HCT116 (cell line): ENCODE results near the gene OSBPL10. TPM values are rescaled to one million over a fixed set of nuclear protein-coding genes. Genes with fewer than 3 reads are reported as not detected.

Source experiments
- ATAC-seq: fragments of 200-7000 bp; cut with Tn5 transposase; 2 replicates; pipeline ENCODE4 v1.9.1; 2020; ENCODE audit warnings: mild to moderate bottlenecking, moderate library complexity
- BruUV-seq: library from RNA; stranded (reverse); fragments of 400-500 nt; replicated peaks from 2 replicates; lab custom pipeline; 2021; lab: Mats Ljungman, UMichigan
- CTCF ChIA-PET: fragments of 300-600 bp; sonication (Branson Sonifier 250); formaldehyde crosslinking; loops from one replicate; lab custom pipeline; 2021; ENCODE audit warnings: antibody characterized with exemption; lab: Charles Lee
- POLR2A ChIA-PET: fragments of 300-600, 350-600 bp; sonication (Branson Sonifier 250); formaldehyde crosslinking; loops from one replicate; lab custom pipeline; 2021; ENCODE audit warnings: antibody characterized with exemption; lab: Charles Lee
- RAD21 ChIA-PET, 2 experiments: fragments of 300-600 bp; sonication (Branson Sonifier 250); formaldehyde crosslinking; loops; one replicate each; lab custom pipeline; 2023; ENCODE audit warnings: low total read pairs in 2 of 2; ENCODE audit not compliant: uncharacterized antibody in 2 of 2, unreplicated experiment in 2 of 2, low non-redundant PET in 1 of 2; lab: Charles Lee
- DNase-seq: peaks from one replicate; pipeline ENCODE4 v3.0.0-alpha.2; 2010; ENCODE audit warnings: low read depth, low spot score
- H2AFZ ChIP-seq: fragments of 200-600 bp; shearing (Covaris generic), sonication (generic); 2 replicates; pipeline ENCODE4 v1.6.1; 2017; ENCODE audit warnings: low read depth, mixed run types, mixed read lengths, antibody characterized with exemption, low read length; ENCODE audit not compliant: poor library complexity, severe bottlenecking
- H3K27ac ChIP-seq: 2 replicates; pipeline ENCODE4 v1.5.1; 2012; ENCODE audit warnings: low read depth, low read length
- H3K27me3 ChIP-seq: fragments of 200-600 bp; sonication (generic); 2 replicates; pipeline ENCODE4 v1.6.1; 2016; ENCODE audit warnings: mixed run types, low read length, mixed read lengths; ENCODE audit not compliant: insufficient read depth
- H3K36me3 ChIP-seq, 2 experiments: fragments of 200-500 bp in 1 of 2; fragments of 200-600 bp in 1 of 2; sonication (Bioruptor generic) in 1 of 2; sonication (generic) in 1 of 2; 2 replicates each; pipeline versions ENCODE4 v1.5.1 to v1.6.1; 2014 to 2016; ENCODE audit warnings: low read length in 2 of 2, inconsistent platforms in 1 of 2, mixed read lengths in 1 of 2, mixed run types in 1 of 2; ENCODE audit not compliant: insufficient read depth in 2 of 2, control insufficient read depth in 1 of 2
- H3K4me1 ChIP-seq, 2 experiments: fragments of 200-600 bp in 1 of 2; sonication (generic) in 1 of 2; 2 replicates each; pipeline versions ENCODE4 v1.5.1 to v1.6.1; 2012 to 2017; ENCODE audit warnings: low read length in 2 of 2, inconsistent platforms in 1 of 2, mild to moderate bottlenecking in 1 of 2, mixed read lengths in 1 of 2, mixed run types in 1 of 2, moderate library complexity in 1 of 2; ENCODE audit not compliant: insufficient read depth in 2 of 2, control insufficient read depth in 1 of 2
- H3K4me2 ChIP-seq: fragments of 200-600 bp; sonication (generic); 2 replicates; pipeline ENCODE4 v1.6.1; 2017; ENCODE audit warnings: mixed run types, low read length, mixed read lengths
- H3K4me3 ChIP-seq, 2 experiments: fragments of 200-600 bp in 1 of 2; sonication (generic) in 1 of 2; replicated peaks in 1 of 2; 2 replicates each; pipeline ENCODE4 v1.5.1; 2011 to 2016; ENCODE audit warnings: low read length in 2 of 2, control low read depth in 1 of 2, low read depth in 1 of 2, mild to moderate bottlenecking in 1 of 2, mixed read lengths in 1 of 2, mixed run types in 1 of 2
- H3K79me2 ChIP-seq: fragments of 200-600 bp; sonication (generic); 2 replicates; pipeline ENCODE4 v1.6.1; 2017; ENCODE audit warnings: mild to moderate bottlenecking, mixed run types, low read length, moderate library complexity, mixed read lengths; ENCODE audit not compliant: insufficient read depth
- H3K9ac ChIP-seq: fragments of 200-600 bp; sonication (generic); 2 replicates; pipeline ENCODE4 v1.6.1; 2016; ENCODE audit warnings: low read length, mixed read lengths
- H3K9me2 ChIP-seq: fragments of 200-600 bp; sonication (generic), shearing (Covaris generic); 2 replicates; pipeline ENCODE4 v1.6.1; 2017; ENCODE audit warnings: mixed run types, mild to moderate bottlenecking, moderate library complexity; ENCODE audit not compliant: insufficient read depth
- H3K9me3 ChIP-seq, 2 experiments: fragments of 200-500 bp in 1 of 2; fragments of 200-600 bp in 1 of 2; sonication (Bioruptor generic) in 1 of 2; sonication (generic) in 1 of 2; 2 replicates each; pipeline ENCODE4 v1.6.1; 2014 to 2017; ENCODE audit warnings: low read length in 2 of 2, mixed read lengths in 2 of 2, inconsistent platforms in 1 of 2, low read depth in 1 of 2, mild to moderate bottlenecking in 1 of 2, mixed run types in 1 of 2, moderate library complexity in 1 of 2; ENCODE audit not compliant: control insufficient read depth in 1 of 2, insufficient read depth in 1 of 2
- H4K20me1 ChIP-seq: fragments of 200-600 bp; sonication (generic), shearing (Covaris generic); 2 replicates; pipeline ENCODE4 v1.6.1; 2017; ENCODE audit warnings: mixed run types, mild to moderate bottlenecking, moderate library complexity; ENCODE audit not compliant: insufficient read depth
- ATF3 ChIP-seq: IDR thresholded peaks from 2 replicates; pipeline ENCODE4 v1.6.1; 2012
- CEBPB ChIP-seq: IDR thresholded peaks from 2 replicates; pipeline ENCODE4 v1.6.1; 2012; ENCODE audit warnings: low read depth
- EGR1 ChIP-seq: IDR thresholded peaks from 2 replicates; pipeline ENCODE4 v1.6.1; 2012; ENCODE audit warnings: low read depth
- ELF1 ChIP-seq: IDR thresholded peaks from 2 replicates; pipeline ENCODE4 v1.6.1; 2012; ENCODE audit warnings: low read depth, borderline replicate concordance
- FOSL1 ChIP-seq: IDR thresholded peaks from 2 replicates; pipeline ENCODE4 v1.6.1; 2012; ENCODE audit warnings: low read depth
- JUND ChIP-seq: IDR thresholded peaks from 2 replicates; pipeline ENCODE4 v1.6.1; 2012
- POLR2A ChIP-seq: IDR thresholded peaks from 2 replicates; pipeline ENCODE4 v1.7.0; 2011; ENCODE audit warnings: borderline replicate concordance; ENCODE audit not compliant: insufficient read depth, insufficient read length; ENCODE audit errors: extremely low read depth
- REST ChIP-seq: IDR thresholded peaks from 2 replicates; pipeline ENCODE4 v1.6.1; 2012; ENCODE audit warnings: low read depth
- SP1 ChIP-seq: IDR thresholded peaks from 2 replicates; pipeline ENCODE4 v1.6.1; 2012; ENCODE audit warnings: low read depth
- TCF7L2 ChIP-seq: IDR thresholded peaks from 2 replicates; pipeline ENCODE4 v1.7.0; 2011; ENCODE audit warnings: borderline replicate concordance, inconsistent platforms; ENCODE audit not compliant: insufficient read depth, insufficient read length; ENCODE audit errors: extremely low read depth
- YY1 ChIP-seq: IDR thresholded peaks from 2 replicates; pipeline ENCODE4 v1.6.1; 2011; ENCODE audit warnings: low read length, low read depth, moderate library complexity, mild to moderate bottlenecking; ENCODE audit not compliant: insufficient replicate concordance; ENCODE audit errors: extremely low read depth
- ZFX ChIP-seq: fragments of 450-650 bp; IDR thresholded peaks from 2 replicates; pipeline ENCODE4 v1.6.1; 2017
- ZNF274 ChIP-seq: fragments of 200-500 bp; sonication (Bioruptor generic); IDR thresholded peaks from 2 replicates; pipeline ENCODE4 v1.6.1; 2014; ENCODE audit warnings: mild to moderate bottlenecking, low read depth, low read length, inconsistent platforms
- intact Hi-C: fragments of 100-400 bp; cut with micrococcal nuclease; formaldehyde crosslinking; loops from 2 replicates; pipeline ENCODE4 v1.10.0; 2022
- total RNA-seq: library from RNA; stranded (reverse); gene quantifications from one replicate; pipeline ENCODE4 v1.2.1, GENCODE V29; 2021; ENCODE audit not compliant: unreplicated experiment
- TF ChIP-seq, protein P1 (sequence below): IDR thresholded peaks from 2 replicates; pipeline ENCODE4 v1.6.1; 2011; ENCODE audit warnings: mild to moderate bottlenecking, low read length, moderate library complexity; ENCODE audit not compliant: insufficient replicate concordance; ENCODE audit errors: extremely low read depth

OSBPL10 gene
- total RNA-seq, 1 experiment from 2014 or later: 25.8 TPM

- H3K27me3 ChIP-seq: no peaks in the 10 kb centered on the region
- H3K9me2 ChIP-seq: no peaks in the 10 kb centered on the region
- ATAC-seq: no peak
- ChIA-PET POLR2A (no interaction called here), CTCF (no interaction called here), RAD21 (no interaction called here)
- no peaks in the 10 kb centered on the region for H3K36me3 ChIP-seq
- H3K4me2 ChIP-seq: no peak overlapping the region
- no peak overlapping the region for H3K9ac ChIP-seq
- H4K20me1 ChIP-seq: no peaks in the 10 kb centered on the region
- no TSS peak for BruUV-seq
- no peak overlapping the region for H3K4me3 ChIP-seq
- intact Hi-C loops: loop anchor here (5.0 kb wide), 1 partner anchor 728 kb away; no protein-coding TSS in a partner anchor
- TF ChIP-seq EGR1 (no peak), TCF7L2 (no peak), JUND (no peak), ELF1 (no peak), SP1 (no peak)
- peaks cover 14 to 19% of the 10 kb centered on the region in 2 experiments; a peak in 3 of 4 replicates for H3K4me1 ChIP-seq
- H3K27ac ChIP-seq: no peak overlapping the region
- no peaks in the 10 kb centered on the region for H3K79me2 ChIP-seq
- no peak for DNase-seq
- no peaks in the 10 kb centered on the region for H3K9me3 ChIP-seq
- no peak overlapping the region for H2AFZ ChIP-seq
Measured at GRCh38 chr3:31925271-31925630, 55.8 kb downstream of the OSBPL10 start.

- Histone ChIP-seq H3K36me3 (no peaks in the 10 kb centered on the region), H2AFZ (no peak overlapping the region), H3K27me3 (no peaks in the 10 kb centered on the region), H3K4me2 (no peak overlapping the region), H3K9ac (no peak overlapping the region), H3K4me1 (peaks cover 14 to 19% of the 10 kb centered on the region in 2 experiments; a peak in 3 of 4 replicates), H3K79me2 (no peaks in the 10 kb centered on the region), H3K9me3 (no peaks in the 10 kb centered on the region), H4K20me1 (no peaks in the 10 kb centered on the region), H3K4me3 (no peak overlapping the region), H3K27ac (no peak overlapping the region), H3K9me2 (no peaks in the 10 kb centered on the region)
- CTCF ChIA-PET: no interaction called here
- POLR2A ChIA-PET: no interaction called here
- RAD21 ChIA-PET: no interaction called here
- intact Hi-C loops: loop anchor here (5.0 kb wide), 1 partner anchor 727 kb away; no protein-coding TSS in a partner anchor
- DNase-seq (no peak), ATAC-seq (no peak)
- TF ChIP-seq ZNF274: no peak
- TF ChIP-seq, protein P1, sequence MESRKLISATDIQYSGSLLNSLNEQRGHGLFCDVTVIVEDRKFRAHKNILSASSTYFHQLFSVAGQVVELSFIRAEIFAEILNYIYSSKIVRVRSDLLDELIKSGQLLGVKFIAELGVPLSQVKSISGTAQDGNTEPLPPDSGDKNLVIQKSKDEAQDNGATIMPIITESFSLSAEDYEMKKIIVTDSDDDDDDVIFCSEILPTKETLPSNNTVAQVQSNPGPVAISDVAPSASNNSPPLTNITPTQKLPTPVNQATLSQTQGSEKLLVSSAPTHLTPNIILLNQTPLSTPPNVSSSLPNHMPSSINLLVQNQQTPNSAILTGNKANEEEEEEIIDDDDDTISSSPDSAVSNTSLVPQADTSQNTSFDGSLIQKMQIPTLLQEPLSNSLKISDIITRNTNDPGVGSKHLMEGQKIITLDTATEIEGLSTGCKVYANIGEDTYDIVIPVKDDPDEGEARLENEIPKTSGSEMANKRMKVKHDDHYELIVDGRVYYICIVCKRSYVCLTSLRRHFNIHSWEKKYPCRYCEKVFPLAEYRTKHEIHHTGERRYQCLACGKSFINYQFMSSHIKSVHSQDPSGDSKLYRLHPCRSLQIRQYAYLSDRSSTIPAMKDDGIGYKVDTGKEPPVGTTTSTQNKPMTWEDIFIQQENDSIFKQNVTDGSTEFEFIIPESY: no peak
- no peak for TF ChIP-seq YY1
- no peak for TF ChIP-seq FOSL1
- TF ChIP-seq CEBPB: no peak
- TF ChIP-seq ATF3: no peak
- TF ChIP-seq REST: no peak
- TF ChIP-seq ZFX: no peak
- TF ChIP-seq POLR2A: no peak
- TF ChIP-seq JUND: no peak
- no TSS peak for BruUV-seq
Measured at GRCh38 chr3:31924610-31925270, 56.3 kb downstream of the OSBPL10 start.
